H4 (cell line): ENCODE data around the gene PC. TPM values are rescaled to one million over a fixed set of nuclear protein-coding genes. Genes with fewer than 3 reads are reported as not detected.

Source experiments
- DNase-seq: peaks from one replicate; pipeline ENCODE4 v3.0.0-alpha.2; 2015; ENCODE audit warnings: low spot score
- total RNA-seq: library from RNA; depleted of rRNA; stranded (reverse); fragments of >200 nt; shearing (Covaris generic); gene quantifications from 2 replicates; pipeline ENCODE4 v1.2.3, GENCODE V29; 2014

PC gene
- total RNA-seq, 1 experiment from 2014 or later, result 17.1 TPM

DNA sequence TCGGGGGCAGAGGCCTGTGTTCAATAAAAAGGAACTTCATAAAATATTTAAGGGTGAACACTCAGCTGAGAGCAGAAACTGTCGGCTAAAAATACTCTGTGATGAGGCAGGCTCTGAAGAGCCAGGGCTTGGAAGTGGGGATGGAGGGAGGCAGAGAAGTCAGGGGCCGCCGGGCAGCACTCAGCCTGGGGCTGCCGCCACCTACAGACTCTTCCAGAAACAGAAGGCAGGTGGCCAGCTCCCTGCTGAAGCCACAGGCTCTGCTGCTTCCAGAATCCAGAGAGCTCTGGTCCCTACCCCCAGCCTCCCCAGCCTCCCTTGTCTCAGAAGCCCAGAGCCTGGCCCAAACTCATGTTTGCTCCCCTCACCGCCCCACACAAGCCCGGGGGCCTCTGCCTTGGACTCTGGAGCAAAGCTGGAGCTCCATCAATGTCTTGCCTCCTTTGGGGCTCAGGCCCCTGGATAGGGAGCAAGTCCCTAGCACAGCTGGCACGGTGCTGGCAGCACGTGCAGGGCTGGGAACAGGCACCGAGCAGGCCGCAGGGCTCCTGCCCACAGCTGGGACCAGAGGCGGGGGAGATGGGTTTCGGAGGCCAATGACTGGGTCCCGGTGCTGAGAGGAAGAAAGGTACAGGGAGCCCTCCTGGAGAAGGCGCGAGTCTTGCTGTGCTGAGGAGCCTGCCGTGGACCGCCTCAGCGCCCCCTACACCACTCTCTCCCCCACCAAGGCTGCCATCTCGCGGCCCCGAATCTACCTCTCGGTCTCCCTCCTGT lies 93.1 kb downstream of the PC start:
- DNase-seq, result no peak

DNA sequence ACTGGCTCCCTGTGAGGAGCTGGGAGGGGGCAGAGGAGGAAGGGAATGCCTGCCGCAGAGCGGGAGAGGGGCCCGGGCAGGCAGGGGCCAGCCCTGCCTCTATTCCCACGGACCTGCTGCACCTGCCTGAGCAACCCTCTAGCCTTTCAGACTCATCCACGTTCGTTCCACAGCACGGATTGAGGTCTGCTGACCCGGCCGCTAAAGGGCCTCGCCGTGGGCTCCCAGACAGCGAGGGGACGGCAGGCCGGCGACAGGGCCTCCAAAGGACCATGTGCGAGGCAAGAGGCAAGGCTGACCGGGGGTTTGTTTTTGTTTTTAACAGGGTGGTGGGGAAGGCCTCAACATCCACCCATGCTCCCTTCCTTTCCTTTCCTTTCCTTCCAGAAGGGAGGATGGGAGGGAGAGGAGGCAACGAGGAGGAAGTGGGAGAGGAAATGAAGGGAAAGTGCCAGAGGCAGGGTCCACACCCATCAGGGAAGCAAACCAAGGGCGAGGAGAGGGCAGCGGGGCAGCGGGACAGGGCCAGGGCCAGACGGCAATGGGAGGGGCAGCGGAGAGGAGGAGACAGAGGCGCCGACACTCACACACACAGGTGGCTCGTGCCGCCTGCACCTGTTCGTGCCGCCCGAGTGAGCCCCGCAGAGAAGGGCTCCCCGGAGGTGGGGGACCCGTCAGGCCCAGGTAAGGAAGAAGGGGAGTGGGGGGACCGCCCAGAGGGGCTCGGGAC lies 93.8 kb downstream of the PC start:
- DNase-seq, result no peak

- no peak for DNase-seq
Measured at GRCh38 chr11:66863428-66864125, 94.6 kb downstream of the PC start.

- DNase-seq, result no peak
Measured at GRCh38 chr11:66862559-66863037, 95.6 kb downstream of the PC start.

GRCh38 chr11:66861774-66862558 lies 96.2 kb downstream of the PC start:
- DNase-seq, result no peak

DNA sequence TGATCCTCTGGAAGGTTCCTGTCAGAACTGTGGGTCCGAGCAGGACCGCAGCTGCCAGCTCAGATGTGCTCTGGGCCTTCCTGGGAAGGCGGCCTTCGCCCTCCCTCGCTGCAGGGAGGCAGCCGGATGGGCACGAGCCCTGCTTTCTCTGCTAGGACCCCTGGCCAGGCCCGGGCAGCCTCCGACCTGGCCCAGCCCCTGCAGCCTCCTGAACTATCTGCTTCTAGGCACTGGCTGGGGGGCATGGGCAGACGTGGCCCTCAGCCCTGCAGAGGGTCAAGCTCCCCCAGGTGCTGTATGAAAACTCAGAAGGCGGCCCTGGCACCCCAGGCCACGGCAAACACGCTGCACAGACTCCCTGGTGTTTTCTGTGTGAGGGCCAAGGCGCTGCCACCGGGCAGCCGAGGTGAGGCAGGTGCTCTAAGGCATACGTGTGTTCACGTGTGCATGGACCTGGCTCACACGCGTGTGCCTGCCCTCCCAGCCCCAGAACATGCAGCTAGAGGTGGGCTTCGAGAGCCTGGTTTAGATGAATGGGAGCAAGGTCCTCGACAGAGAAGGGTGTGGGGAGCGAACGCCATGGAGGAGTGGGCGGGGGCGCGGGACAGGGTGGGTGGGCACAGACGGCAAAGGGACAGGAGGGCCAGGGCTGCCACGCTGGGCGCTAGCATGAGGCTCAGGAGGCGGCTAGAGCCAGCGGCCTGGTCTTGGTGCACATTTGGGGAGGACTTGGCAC lies 97.0 kb downstream of the PC start:
- no peak for DNase-seq

DNA sequence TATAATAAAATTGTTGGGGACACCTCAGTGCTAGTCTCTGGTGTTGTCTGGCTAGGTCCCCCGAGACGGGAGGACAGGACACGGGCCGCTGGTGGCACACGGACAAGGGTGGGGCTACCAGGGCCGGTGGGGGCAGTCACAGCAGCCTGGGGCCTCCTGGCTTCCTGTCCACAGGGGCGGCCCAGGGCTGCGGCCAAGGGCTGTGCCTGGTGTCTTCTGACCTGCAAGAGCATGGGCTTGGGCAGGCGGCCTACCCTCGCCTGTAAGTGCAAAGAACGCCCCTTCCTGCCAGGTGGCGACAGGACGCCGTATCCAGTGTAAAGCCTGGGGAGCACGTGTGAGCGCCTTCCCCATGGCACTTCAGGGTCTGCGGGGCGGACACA lies 97.7 kb downstream of the PC start:
- DNase-seq, result no peak

DNA sequence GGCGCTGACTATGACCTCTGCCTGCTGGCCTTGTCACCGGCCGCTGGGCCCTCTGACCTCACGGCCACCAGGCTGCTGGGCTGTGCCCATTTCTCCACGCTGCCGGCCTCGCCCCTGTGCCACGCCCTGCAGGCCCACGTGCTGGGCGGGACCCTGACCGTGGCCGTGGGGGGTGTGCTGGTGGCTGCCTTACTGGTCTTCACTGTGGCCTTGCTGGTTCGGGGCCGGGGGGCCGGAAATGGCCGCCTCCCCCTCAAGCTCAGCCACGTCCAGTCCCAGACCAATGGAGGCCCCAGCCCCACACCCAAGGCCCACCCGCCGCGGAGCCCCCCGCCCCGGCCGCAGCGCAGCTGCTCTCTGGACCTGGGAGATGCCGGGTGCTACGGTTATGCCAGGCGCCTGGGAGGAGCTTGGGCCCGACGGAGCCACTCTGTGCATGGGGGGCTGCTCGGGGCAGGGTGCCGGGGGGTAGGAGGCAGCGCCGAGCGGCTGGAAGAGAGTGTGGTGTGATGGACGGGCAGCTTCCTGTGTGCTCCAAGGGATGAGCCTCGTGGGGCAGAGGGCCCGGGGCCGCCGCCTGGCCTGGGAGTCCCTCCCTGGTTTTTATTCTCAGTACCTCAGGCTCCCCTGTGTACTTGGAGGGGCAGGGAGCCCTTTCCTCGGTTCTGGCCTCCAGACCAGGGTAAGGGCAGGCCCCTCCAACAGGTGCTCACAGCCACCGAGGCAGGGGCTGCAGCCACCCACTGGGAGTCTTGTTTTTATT lies 98.3 kb downstream of the PC start:
- DNase-seq, result no peak

DNA sequence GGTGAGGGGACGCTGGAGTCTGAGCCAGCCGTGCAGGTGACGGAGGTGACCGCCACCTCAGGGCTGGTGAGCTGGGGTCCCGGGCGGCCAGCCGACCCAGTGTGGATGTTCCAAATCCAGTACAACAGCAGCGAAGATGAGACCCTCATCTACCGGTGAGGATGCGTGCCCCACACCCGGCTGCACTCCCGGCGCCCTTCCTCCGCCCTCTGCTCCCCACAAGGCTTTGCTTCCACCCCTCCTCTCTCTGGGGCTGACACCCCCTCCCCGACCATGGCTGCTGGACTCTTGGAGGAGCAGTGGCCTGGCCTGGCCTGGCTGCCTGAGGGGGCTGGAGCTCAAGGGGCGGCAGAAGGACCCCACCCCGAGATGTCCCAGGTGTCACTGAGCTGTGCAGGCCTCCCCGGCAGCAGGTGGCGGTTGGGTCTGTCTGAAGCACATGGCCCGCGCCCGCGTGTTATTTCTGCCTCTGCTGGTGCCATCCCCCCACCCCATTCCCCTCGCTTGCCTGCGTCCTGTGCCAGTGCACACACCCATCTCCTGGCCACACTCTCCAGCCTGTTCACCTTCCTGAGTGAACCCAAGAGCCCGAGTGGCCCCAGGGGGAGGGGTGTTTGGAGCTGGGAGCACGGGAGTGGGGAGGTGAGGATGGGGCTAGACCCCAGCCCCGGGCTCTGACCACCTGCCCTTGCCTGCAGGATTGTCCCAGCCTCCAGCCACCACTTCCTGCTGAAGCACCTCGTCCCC lies 99.1 kb downstream of the PC start:
- no peak for DNase-seq

DNA sequence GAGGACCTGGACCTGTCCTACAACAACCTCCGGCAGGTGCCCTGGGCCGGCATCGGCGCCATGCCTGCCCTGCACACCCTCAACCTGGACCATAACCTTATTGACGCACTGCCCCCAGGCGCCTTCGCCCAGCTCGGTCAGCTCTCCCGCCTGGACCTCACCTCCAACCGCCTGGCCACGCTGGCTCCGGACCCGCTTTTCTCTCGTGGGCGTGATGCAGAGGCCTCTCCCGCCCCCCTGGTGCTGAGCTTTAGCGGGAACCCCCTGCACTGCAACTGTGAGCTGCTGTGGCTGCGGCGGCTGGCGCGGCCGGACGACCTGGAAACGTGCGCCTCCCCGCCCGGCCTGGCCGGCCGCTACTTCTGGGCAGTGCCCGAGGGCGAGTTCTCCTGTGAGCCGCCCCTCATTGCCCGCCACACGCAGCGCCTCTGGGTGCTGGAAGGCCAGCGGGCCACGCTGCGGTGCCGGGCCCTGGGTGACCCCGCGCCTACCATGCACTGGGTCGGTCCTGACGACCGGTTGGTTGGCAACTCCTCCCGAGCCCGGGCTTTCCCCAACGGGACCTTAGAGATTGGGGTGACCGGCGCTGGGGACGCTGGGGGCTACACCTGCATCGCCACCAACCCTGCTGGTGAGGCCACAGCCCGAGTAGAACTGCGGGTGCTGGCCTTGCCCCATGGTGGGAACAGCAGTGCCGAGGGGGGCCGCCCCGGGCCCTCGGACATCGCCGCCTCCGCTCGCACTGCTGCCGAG lies 99.8 kb downstream of the PC start:
- no peak for DNase-seq

DNA sequence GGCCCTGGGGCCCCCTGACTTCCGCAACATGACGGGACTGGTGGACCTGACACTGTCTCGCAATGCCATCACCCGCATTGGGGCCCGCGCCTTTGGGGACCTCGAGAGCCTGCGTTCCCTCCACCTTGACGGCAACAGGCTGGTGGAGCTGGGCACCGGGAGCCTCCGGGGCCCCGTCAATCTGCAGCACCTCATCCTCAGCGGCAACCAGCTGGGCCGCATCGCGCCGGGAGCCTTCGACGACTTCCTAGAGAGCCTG lies 100.3 kb downstream of the PC start:
- no peak for DNase-seq

GRCh38 chr11:66857234-66857926 lies 100.8 kb downstream of the PC start:
- DNase-seq, result no peak

GRCh38 chr11:66856496-66857233 lies 101.5 kb downstream of the PC start, which contains the start of gene LRFN4:
TSS of gene LRFN4 (plus strand) at chr11:66857064. CDS start at chr11:66857745, 681 bp downstream.
- peak; percentile 55 for DNase-seq

DNA sequence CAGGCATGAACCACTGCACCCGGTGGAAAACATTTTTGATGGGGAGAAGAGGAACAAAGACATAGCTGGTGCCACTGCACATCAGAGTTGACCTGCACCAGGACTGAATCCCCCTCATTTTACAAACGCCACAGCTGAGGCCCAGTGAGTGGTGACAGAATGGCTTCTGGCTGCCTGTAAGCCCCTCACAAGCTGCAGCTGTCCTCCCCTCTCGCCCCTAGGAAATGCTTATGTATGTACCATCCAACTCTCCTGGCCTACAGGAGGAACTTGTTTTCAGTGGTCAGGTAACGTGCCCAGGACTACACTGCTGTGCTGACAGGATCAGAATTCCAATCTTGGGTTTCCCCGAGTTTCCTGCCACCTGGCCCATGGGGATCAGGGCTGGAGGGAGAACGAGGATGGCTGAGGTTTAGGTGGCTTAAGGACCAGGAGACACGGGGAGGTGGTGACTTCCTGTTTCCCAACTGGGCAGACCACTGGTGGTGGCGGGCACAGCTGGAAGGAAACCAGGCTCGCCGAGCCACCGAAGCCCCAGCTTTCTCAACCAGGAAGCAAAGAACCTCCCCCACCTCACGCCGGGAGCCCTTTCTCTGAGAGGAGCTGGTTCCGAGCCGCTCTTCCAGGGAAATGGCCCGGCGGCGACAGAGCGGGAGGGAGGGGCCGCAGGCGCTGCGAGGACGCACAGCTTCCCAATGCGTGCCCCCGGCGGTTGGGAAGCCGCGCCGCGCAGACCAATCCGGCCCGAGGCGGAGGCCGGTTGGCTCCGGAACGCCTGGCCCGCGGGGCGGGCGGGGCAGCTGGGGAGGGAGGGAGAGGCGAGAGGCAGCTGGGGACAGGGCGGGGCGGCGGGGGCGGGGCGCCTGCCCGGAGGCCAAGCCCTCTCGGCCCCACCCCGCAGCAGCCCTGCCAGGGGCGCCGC lies 102.3 kb downstream of the PC start:
- DNase-seq, result peak; percentile 83

- no peak for DNase-seq
Measured at GRCh38 chr11:66854729-66855211, 103.4 kb downstream of the PC start.

- no peak for DNase-seq
Measured at GRCh38 chr11:66854231-66854661, 103.9 kb downstream of the PC start.
